Measurements from ENCODE around the gene TBC1D8B.
"Not testable (repeated sequence)": the region's sequence is repeated elsewhere in the genome, so short reads cannot be mapped to it uniquely, and the experiment has no call there.

The TBC1D8B gene

GRCh38 chrX:106802388-106803275, at the start of gene TBC1D8B:
TBC1D8B (plus strand) TSS chrX:106802673; CDS start chrX:106802854, 181 bp downstream.
- no peak for DNase-seq

- not testable (repeated sequence) for DNase-seq
Observed at GRCh38 chrX:106769288-106769687, 33.2 kb upstream of the TBC1D8B start.

GRCh38 chrX:106774981-106775380, 27.5 kb upstream of the TBC1D8B start:
- DNase-seq = no peak

DNA sequence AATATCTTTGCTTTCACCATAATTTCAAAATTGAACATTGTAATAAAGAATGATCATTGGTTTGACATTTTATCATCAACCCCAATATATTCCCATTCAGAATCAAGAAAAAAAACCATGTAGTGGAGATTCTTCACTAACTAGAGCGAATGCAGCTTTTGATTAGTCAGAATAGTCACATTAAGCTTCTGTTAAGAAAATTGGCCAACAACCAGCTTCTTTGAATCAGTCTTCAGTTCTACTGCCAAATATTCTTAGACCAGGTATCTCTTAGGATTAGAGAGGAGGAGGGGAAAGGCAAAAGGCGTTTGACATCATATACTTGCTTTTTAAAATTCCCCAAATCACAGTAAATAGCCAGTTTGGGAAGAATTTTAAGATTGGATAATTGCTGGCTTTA, 22.2 kb upstream of the TBC1D8B start:
- DNase-seq = no peak

DNA sequence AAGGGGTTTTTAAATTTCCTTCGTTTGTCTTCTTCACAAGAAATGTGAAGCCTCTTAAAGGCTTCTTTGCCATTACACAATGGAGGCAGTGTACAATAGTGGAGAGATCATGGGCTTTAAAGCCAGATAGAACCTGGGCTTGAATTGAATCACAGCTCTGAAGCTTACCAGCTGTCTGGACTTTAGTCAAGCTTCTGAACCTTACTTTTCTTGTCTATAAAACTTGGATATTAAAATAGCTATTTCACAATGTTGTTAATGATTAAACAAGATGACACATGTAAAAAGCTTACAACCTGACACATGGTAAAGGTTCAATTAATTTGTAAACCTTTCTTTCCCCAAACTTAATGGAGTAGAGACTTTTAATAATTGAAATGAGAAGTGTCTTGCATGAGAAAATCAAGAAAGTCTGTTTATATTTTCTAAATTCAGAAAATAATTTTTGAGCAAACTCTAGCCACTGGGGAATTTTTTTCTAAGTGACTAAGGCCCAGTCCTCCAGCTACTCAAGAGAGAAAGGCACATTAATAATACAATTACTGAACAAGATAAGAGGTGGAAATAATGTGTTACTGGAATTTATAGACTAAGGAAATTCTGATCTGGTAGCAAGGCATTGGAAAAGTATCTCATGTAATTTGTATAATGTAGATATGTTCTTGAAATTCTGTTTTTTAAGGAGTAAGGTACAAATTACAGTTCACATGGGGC, 21.7 kb upstream of the TBC1D8B start:
- DNase-seq = no peak

GRCh38 chrX:106783716-106784115, 18.8 kb upstream of the TBC1D8B start:
- no peak for DNase-seq

DNA sequence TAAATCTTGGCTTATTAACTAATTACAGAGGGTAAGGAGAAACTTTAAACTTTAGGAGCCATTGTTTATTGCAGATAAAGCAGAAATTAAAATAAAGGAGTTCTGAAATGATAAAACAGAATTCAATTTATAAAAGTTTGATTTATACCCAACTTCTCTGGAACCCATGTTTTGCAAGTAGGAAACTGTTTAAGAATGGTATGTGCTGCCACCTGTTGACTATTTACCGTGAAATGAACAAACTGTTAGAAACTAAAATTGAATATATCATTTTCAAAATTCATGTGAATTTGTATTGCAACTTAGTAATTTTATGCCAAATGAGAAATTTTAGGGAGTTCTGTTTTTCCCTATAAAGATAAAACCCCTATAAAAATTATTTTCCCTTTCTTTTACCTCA, 11.0 kb upstream of the TBC1D8B start:
- no peak for DNase-seq

DNA sequence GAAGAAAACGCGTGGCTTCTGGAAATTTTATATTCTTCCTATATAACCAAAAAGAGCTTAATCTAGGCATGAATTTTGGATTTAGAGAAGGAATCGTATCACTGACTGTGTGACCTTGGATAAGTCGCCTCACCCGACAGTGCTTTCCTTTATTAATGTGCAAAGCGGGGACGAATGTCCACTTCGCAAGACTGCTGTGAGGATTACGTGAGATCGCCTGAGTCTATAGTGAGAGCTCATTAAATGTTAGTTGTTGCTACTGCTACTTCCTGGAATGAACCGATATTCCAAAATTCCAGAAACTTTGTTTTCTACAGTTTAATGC, 448 bp upstream of the TBC1D8B start:
- DNase-seq = no peak

- DNase-seq = no peak
Observed at GRCh38 chrX:106811131-106811910, 8.8 kb downstream of the TBC1D8B start.

DNA sequence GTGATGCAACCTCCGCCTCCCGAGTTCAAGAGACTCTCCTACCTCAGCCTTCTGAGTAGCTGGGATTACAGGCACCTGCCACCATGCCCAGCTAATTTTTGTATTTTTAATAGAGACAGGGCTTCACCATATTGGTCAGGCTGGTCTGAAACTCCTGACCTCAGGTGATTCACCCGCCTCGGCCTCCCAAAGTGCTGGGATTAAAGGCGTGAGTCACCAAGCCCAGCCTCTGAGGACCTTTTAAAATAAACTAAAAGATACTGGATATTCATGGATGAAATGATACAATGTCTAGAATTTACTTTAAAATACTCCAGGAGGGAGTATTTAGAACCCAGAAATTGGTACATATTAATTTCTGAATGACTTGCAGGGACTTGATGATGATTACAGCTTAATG, 10.5 kb downstream of the TBC1D8B start:
- DNase-seq = not testable (repeated sequence)

- not testable (repeated sequence) for DNase-seq
Observed at GRCh38 chrX:106814093-106814492, 11.6 kb downstream of the TBC1D8B start.

DNA sequence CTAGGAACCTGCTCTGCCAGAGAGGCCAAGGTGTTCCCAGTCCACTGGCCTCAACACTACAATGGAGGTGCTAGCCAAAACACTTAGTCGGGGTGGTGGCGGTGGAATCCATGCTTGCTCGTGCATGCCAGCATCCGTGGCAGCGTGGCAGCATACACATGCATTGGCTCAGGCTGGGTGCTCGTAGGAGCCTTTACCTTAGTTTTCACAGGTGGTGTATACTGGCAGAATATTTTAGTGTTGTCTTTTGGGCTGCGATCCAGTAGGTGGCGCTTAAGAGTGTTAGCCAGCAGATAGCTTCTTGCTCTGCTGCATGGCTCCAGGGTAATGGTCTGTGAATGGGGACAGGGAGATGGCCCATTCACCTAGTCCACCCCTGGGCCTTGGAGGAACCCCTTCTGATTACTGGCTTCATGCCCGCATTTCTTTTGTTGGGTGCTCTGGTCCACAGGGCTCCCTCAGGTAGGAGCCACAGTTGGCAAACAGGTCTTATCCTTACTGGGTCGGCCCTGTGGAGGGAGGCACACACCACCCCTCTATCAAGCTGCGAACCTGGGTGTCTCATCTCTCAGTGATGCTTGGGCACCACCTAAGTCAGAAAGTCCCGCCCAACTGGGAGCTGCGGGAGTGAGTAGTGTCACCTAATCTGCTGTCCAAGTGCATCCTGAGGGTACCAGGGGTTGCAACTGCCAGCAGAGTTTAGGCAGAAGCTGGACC, 60.7 kb downstream of the TBC1D8B start:
- DNase-seq = no peak

DNA sequence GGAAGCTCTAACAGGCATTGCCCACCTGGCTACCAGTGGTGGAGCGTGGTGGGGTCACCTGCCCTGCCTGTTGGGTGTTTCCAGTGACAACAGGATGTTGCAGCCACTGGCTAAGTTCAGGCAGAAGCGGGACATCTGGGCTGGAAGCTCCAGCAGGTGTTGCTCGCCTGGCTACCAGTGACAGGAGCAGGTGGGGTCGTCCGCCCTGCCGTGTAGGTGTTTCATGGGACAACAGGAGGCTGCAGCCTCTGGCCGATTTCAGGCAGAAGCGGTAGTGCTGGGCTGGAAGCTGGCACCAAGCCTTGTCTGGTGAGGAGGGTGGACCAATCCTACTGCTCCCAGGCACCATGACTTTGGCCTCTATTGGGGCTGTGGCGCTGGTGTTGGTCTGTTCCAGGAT, 61.2 kb downstream of the TBC1D8B start:
- DNase-seq = no peak

DNA sequence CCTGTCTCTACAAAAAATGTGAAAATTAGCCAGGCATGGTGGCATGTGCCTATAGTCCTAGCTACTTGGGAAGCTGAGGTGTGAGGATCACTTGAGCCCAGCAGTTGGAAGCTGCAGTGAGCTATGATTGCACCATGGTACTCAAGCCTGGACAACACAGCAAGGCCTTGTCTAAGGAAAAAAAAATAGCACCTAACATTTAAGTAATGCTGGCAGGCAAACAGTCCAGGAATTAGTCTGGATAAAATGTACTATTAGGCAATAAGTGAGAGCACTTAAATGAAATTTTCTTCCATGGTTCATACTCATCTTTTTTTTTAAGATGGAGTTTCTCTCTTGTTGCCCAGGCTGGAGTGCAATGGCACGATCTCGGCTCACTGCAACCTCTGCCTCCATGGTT, 70.3 kb downstream of the TBC1D8B start:
- DNase-seq = not testable (repeated sequence)

DNA sequence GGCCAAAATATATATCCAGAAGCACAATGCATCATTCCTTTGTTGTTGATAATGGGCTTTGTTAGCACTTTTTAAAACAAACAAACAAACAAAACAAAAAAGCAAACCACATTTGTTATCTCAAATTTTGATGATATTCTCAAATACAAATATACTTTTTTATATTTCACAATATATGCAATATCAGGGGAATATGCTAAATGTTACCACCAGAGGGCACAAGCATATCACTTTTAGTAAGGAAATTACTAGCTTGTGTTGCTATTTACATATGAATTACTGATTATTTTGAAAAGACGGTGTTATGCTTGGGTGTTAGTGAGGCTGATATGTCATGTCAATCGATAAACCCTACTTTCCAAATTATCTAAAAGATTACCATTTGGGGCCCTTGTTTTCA, 71.6 kb downstream of the TBC1D8B start:
- DNase-seq = no peak

DNA sequence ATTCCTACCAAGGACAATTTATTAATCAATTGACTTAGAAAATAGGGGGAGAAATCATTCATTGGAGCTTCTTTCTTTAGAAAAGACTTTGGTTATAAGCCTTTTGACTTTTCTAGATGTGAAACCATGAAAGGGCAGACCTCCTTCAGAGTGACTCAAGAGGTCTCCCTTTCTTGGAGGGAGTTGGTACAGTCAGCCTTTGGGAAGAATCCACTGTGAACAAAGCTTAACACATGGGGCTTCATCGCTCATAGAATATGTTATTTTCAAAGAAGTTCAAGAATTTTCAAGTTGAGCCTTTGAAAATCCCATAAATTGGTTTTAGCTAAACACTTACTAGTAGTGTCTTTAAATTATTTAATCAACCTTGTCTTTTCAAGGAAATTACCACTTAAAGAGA, 72.7 kb downstream of the TBC1D8B start:
- DNase-seq = no peak

GRCh38 chrX:106889468-106889867, 87.0 kb downstream of the TBC1D8B start:
- DNase-seq = no peak

- no peak for DNase-seq
Observed at GRCh38 chrX:106891762-106892460, 89.4 kb downstream of the TBC1D8B start.

DNA sequence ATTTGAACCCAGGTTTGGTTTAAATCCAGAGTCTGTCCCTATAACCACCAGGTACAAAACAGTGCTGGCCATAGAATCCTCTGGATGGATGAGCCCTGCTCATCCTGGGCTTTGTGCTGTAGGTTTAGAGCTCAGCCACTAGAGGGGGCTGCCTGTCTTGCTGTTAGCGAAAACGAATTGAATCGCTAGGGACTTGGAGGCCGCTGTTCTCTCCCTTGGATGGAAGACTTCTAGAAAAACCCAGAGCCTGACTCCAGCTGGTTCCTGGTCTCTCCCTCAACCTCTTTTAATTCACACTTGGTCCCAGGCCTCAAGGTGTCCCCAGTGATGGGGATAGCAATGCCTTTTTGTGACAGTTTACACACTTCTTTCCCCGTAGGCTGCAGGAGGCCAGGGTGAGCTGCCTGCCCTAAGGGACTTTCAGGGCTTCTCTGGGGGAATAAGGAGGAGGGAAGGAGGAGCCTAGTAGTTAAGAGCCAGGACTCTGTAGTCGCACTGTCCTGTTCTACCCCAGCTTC, 92.0 kb downstream of the TBC1D8B start:
- DNase-seq = peak; percentile 11

DNA sequence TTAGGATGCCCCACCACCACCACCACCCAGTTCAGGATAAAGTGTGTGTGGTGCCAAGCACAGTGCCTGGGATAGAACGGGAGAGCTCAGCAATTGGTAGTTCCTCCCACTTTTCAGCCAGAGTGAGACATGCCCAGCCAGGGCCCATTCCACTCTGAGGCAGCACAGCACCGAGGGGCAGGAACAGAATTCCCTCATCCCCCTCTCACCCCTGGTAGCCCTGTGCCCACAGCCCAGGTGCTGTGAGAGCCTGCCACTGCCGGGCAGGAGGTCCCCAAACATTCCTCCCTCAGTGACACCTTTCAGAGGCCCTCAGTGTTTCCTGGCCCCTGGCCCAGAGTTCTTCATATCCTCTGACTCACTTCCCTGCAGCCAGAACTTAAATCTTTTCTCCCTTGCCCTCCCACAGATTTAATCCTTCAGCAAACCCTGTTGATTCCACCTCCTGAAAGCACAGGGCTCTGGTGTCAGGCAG, 92.5 kb downstream of the TBC1D8B start:
- DNase-seq = no peak

GRCh38 chrX:106897259-106897658, 94.8 kb downstream of the TBC1D8B start:
- DNase-seq = no peak

DNA sequence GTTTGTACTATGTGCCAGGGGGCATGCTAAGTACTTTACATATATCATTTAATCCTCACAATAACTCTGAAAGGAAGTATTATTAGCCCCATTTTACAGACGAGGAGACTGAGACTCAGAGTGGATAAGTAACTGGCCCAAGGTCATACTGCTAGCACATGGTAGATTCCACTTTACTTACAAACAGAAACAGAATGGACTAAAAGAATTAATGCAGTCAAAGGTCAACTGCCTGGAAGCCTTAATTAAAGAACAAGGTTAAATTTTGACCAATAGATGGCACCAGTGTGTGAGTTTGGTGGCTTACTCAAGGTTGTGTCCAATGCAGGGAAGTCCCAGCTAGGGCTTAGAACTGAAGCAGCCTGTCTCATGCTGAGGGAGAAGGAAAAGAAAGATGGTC, 96.0 kb downstream of the TBC1D8B start:
- peak; percentile 12 for DNase-seq

All from MV-4-11 (cell line).